HEK293T (cell line): ENCODE results near the gene DLG4.

ENCODE experiments used
- HDGF ChIP-seq: fragments of 450-650 bp; IDR thresholded peaks from 2 replicates; pipeline ENCODE4 v1.6.1; 2017; ENCODE audit warnings: antibody characterized with exemption, borderline replicate concordance
- L3MBTL2 ChIP-seq: fragments of 450-650 bp; conservative IDR thresholded peaks from 2 replicates; pipeline ENCODE4 v1.6.1; 2016; ENCODE audit warnings: mild to moderate bottlenecking
- SP1 ChIP-seq: fragments of 450-650 bp; IDR thresholded peaks from 2 replicates; pipeline ENCODE4 v1.6.1; 2017

DNA sequence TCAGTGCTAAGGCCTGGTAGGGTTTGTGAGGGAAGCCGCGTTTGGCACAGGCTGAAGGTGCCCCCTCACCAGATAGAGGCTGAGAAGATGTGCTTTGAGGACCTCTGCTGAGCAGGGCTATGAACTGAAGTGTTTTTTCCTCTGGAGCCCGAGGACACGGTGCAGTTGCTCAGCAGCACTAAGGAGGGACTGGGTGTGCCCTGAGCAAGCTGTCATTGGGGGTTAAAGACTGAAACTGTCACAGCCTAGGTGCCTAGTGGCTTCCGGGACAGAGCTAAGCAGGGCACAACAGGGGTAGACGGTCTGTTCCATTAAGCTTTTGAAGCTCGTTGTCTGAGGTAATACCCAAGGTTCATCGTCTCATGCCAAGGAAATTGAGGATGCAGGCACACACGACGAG lies 80.2 kb downstream of the DLG4 start:
- TF ChIP-seq HDGF (no peak), SP1 (no peak), L3MBTL2 (no peak)
